Panc1 (cell line): ENCODE data around the gene HM13.

Experiments used
- CTCF ChIP-seq: fragments of 450-650 bp; IDR thresholded peaks from 2 replicates; pipeline ENCODE4 v1.5.1; 2017; ENCODE audit warnings: mild to moderate bottlenecking
- REST ChIP-seq, 2 experiments: IDR thresholded peaks; 2 replicates each; pipeline ENCODE4 v1.6.1; 2011 to 2012; ENCODE audit warnings: low read depth in 2 of 2, control low read depth in 1 of 2, low read length in 1 of 2, mild to moderate bottlenecking in 1 of 2, moderate library complexity in 1 of 2; ENCODE audit not compliant: insufficient read depth in 1 of 2
- SIN3A ChIP-seq: IDR thresholded peaks from 2 replicates; pipeline ENCODE4 v1.6.1; 2012; ENCODE audit warnings: low read depth, mild to moderate bottlenecking, low read length, moderate library complexity, borderline replicate concordance; ENCODE audit not compliant: insufficient read depth

GRCh38 chr20:31551163-31552081 is 37.2 kb downstream of the HM13 start:
- TF ChIP-seq REST (IDR thresholded peaks at IDR 0.05; ENCODE audit: insufficient read depth in 1 of 2, low read depth in 2 of 2, low read length in 1 of 2), result no peak
- no peak for TF ChIP-seq CTCF
- TF ChIP-seq SIN3A, result no peak
